Ishikawa (cell line): Measurements from ENCODE around the gene PTPN6.

Source experiments
- CEBPB ChIP-seq: IDR thresholded peaks from 2 replicates; pipeline ENCODE4 v1.6.1; 2012
- EGR1 ChIP-seq: IDR thresholded peaks from 2 replicates; pipeline ENCODE4 v1.6.1; 2012
- EP300 ChIP-seq: IDR thresholded peaks from 2 replicates; pipeline ENCODE4 v1.6.1; 2012; ENCODE audit warnings: borderline replicate concordance

- TF ChIP-seq EGR1 (no peak), CEBPB (no peak), EP300 (no peak)
Observed at GRCh38 chr12:6987956-6988553, 36.9 kb downstream of the PTPN6 start.
